Immature natural killer cell (primary cell): ENCODE measurements around the gene IFNGR2. TPM values are rescaled to one million over a fixed set of nuclear protein-coding genes. Genes with fewer than 3 reads are reported as not detected.

Experiments
- DNase-seq, 3 donors: peaks; one replicate each; pipeline ENCODE4 v3.0.0; 2022; ENCODE audit warnings: mixed read lengths in 1 of 3
- H3K27ac Mint-ChIP-seq, 6 donors: one replicate each; pipeline ENCODE4 v1.8.0; 2020; ENCODE audit warnings: mixed read lengths in 6 of 6, mild to moderate bottlenecking in 5 of 6, inconsistent platforms in 4 of 6, moderate library complexity in 3 of 6
- H3K27me3 Mint-ChIP-seq, 3 donors: one replicate each; pipeline ENCODE4 v1.8.0; 2020 to 2021; ENCODE audit warnings: low read depth in 3 of 3, mild to moderate bottlenecking in 3 of 3, mixed read lengths in 3 of 3, moderate library complexity in 3 of 3, inconsistent platforms in 1 of 3
- H3K36me3 Mint-ChIP-seq, 3 donors: one replicate each; pipeline ENCODE4 v1.8.0; 2020; ENCODE audit warnings: mixed read lengths in 3 of 3, inconsistent platforms in 2 of 3, mild to moderate bottlenecking in 2 of 3
- H3K4me1 Mint-ChIP-seq, 2 donors: one replicate each; pipeline ENCODE4 v1.8.0; 2020; ENCODE audit warnings: inconsistent platforms in 2 of 2, mild to moderate bottlenecking in 2 of 2, mixed read lengths in 2 of 2, moderate library complexity in 1 of 2
- H3K4me3 Mint-ChIP-seq, 5 donors: one replicate each; pipeline ENCODE4 v1.8.0; 2020; ENCODE audit warnings: mild to moderate bottlenecking in 5 of 5, mixed read lengths in 5 of 5, inconsistent platforms in 3 of 5, moderate library complexity in 3 of 5
- H3K9me3 Mint-ChIP-seq, 6 donors: one replicate each; pipeline ENCODE4 v1.8.0; 2020; ENCODE audit warnings: mild to moderate bottlenecking in 6 of 6, mixed read lengths in 6 of 6, inconsistent platforms in 4 of 6, moderate library complexity in 3 of 6
- polyA plus RNA-seq, 3 donors: library from polyadenylated mRNA; unstranded; fragments of 300-500 nt; fragmentation: Illumina TruSeq; gene quantifications; one replicate each; pipeline ENCODE4 v1.2.3, GENCODE V29; 2021

IFNGR2 gene
- polyA plus RNA-seq, 3 donors from 2014 or later = 0.35 to 2.0 (median 0.77) TPM

- H3K27me3 Mint-ChIP-seq = peaks cover 0 to 9% (median 0%) of the 10 kb centered on the region in 3 donors
- peak overlapping the region; percentile 72 to 90 (median 84) for H3K27ac Mint-ChIP-seq
- no peaks in the 10 kb centered on the region for H3K9me3 Mint-ChIP-seq
- no peaks in the 10 kb centered on the region for H3K36me3 Mint-ChIP-seq
- H3K4me1 Mint-ChIP-seq = peaks cover 21% of the 10 kb centered on the region in 2 donors
- peak overlapping the region; percentile 92 to 96 (median 93) for H3K4me3 Mint-ChIP-seq
- DNase-seq = peak in 1 of 3 donors; percentile 30
These were observed 75.9 kb downstream of the IFNGR2 start for GRCh38 chr21:33478935-33479678.

GRCh38 chr21:33479679-33480480 lies 76.7 kb downstream of the IFNGR2 start, which contains the start of gene TMEM50B:
Gene TMEM50B, minus strand, starts transcription at chr21:33479974. Its CDS starts 11,089 bp downstream, at chr21:33468885.
- Mint-ChIP-seq H3K9me3 (no peaks in the 10 kb centered on the region), H3K36me3 (no peaks in the 10 kb centered on the region), H3K4me1 (peaks cover 21% of the 10 kb centered on the region in 2 donors), H3K4me3 (peak within 1 kb of the TSS; percentile 92 to 96 (median 94)), H3K27ac (peak within 1 kb of the TSS; percentile 84 to 97 (median 92)), H3K27me3 (peaks cover 0 to 11% (median 0%) of the 10 kb centered on the region in 3 donors)
- DNase-seq = peak; percentile 92 to 94 (median 93)

- Mint-ChIP-seq H3K4me1 (peaks cover 21% of the 10 kb centered on the region in 2 donors), H3K36me3 (no peaks in the 10 kb centered on the region), H3K27me3 (peaks cover 0 to 11% (median 0%) of the 10 kb centered on the region in 3 donors), H3K27ac (peak overlapping the region; percentile 84 to 97 (median 92)), H3K4me3 (peak overlapping the region; percentile 92 to 94 (median 94)), H3K9me3 (no peaks in the 10 kb centered on the region)
- no peak for DNase-seq
These were observed 77.4 kb downstream of the IFNGR2 start for GRCh38 chr21:33480481-33481103.

DNA sequence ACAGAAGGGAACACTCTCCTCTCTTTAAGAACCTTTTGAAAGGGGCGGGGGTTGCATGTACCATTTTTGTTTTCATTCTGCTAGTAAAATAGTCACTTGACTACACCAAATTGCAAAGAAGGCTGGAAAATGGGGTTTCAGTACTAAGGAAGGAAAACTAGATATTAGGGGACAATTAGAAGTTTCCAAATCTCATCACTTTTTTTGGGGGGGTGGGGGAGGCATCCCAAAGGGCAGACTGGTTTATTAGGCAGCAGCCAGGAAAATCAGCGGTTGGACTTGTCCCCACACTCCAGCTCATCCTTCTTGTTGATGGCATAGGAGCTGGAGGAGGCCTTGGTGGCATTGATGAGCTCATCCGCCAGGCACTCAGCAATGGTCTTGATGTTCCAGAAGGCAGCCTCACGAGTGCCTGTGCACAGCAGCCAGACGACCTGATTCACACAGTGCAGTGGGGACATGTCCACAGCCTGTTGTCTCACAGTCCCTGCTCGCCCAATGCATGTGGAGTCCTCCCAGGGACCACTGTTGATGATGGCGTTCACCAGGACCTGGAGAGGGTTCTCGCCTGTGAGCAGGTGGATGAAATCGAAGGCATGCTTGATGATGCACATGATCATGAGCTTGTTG lies 78.2 kb downstream of the IFNGR2 start:
- peaks cover 21% of the 10 kb centered on the region in 2 donors for H3K4me1 Mint-ChIP-seq

More for the DNA sequence above, 78.2 kb downstream of the IFNGR2 start:
- Mint-ChIP-seq H3K36me3 (no peaks in the 10 kb centered on the region), H3K27me3 (peaks cover 0 to 11% (median 0%) of the 10 kb centered on the region in 3 donors), H3K9me3 (no peaks in the 10 kb centered on the region), H3K4me3 (peak overlapping the region in 4 of 5 donors; percentile 92 to 94 (median 94)), H3K27ac (no peak overlapping the region)
- no peak for DNase-seq

Other genes starting within 250 kb of the IFNGR2 start
- gene IFNAR2, start 173.5 kb upstream of the IFNGR2 start, polyA plus RNA-seq = 100 to 1,000 TPM in 1 of 3 donors, 10 to 100 TPM in 2; 76.8 to 111 (median 87.9) TPM
- 10 to 100 TPM; 45.9 to 63.5 (median 46.9) TPM for gene IL10RB, start 137.0 kb upstream of the IFNGR2 start, polyA plus RNA-seq
- gene IFNAR1, start 78.4 kb upstream of the IFNGR2 start, polyA plus RNA-seq = 10 to 100 TPM; 34.1 to 57.1 (median 40.6) TPM
- 10 to 100 TPM; 44.2 to 58.4 (median 56.4) TPM for gene TMEM50B, start 76.6 kb downstream of the IFNGR2 start, polyA plus RNA-seq
- under 1 TPM in 1 of 3 donors, not detected in 2; 1.00 TPM for gene DNAJC28, start 88.3 kb downstream of the IFNGR2 start, polyA plus RNA-seq
- 10 to 100 TPM; 26.4 to 43.8 (median 36.3) TPM for gene GART, start 138.7 kb downstream of the IFNGR2 start, polyA plus RNA-seq
- gene SON, start 139.6 kb downstream of the IFNGR2 start, polyA plus RNA-seq = 100 to 1,000 TPM; 249 to 673 (median 267) TPM
- 1 to 10 TPM; 2.3 to 3.7 (median 3.2) TPM for gene DONSON, start 185.3 kb downstream of the IFNGR2 start, polyA plus RNA-seq
- 10 to 100 TPM; 28.8 to 50.2 (median 29.6) TPM for gene CRYZL1, start 238.3 kb downstream of the IFNGR2 start, polyA plus RNA-seq
- under 1 TPM in 2 of 3 donors, not detected in 1; 0.50 to 0.57 TPM for gene ITSN1, start 239.1 kb downstream of the IFNGR2 start, polyA plus RNA-seq